H1 (cell line): ENCODE results near the gene FBXW8. TPM values are rescaled to one million over a fixed set of nuclear protein-coding genes. Genes with fewer than 3 reads are reported as not detected.

ENCODE experiments used
- ATF3 ChIP-seq: IDR thresholded peaks from 2 replicates; pipeline ENCODE4 v1.6.1; 2011; ENCODE audit warnings: low read depth, mild to moderate bottlenecking, low read length; ENCODE audit not compliant: insufficient read depth
- E2F6 ChIP-seq: IDR thresholded peaks from 2 replicates; pipeline ENCODE4 v1.6.1; 2012; ENCODE audit warnings: inconsistent platforms
- EZH2 ChIP-seq: fragments of 200-600 bp; sonication (generic); IDR thresholded peaks from 2 replicates; pipeline ENCODE4 v1.7.1; 2012; ENCODE audit warnings: low read depth, mild to moderate bottlenecking, moderate library complexity, low read length, inconsistent platforms; ENCODE audit not compliant: severe bottlenecking
- GABPA ChIP-seq: IDR thresholded peaks from 2 replicates; pipeline ENCODE4 v1.6.1; 2011; ENCODE audit warnings: mild to moderate bottlenecking, low read length, moderate library complexity, borderline replicate concordance; ENCODE audit not compliant: insufficient read depth
- HDAC2 ChIP-seq, 2 experiments: fragments of 300-600 bp in 1 of 2; sonication (generic) in 1 of 2; IDR thresholded peaks; 2 replicates each; pipeline ENCODE4 v1.6.1; 2011 to 2012; ENCODE audit warnings: low read depth in 2 of 2, low read length in 2 of 2, mild to moderate bottlenecking in 2 of 2, moderate library complexity in 2 of 2, borderline replicate concordance in 1 of 2, inconsistent platforms in 1 of 2
- RFX5 ChIP-seq: IDR thresholded peaks from 2 replicates; pipeline ENCODE4 v1.6.1; 2011; ENCODE audit warnings: low read depth, low read length, improper control_type of control experiment, borderline replicate concordance
- SP2 ChIP-seq: IDR thresholded peaks from 2 replicates; pipeline ENCODE4 v1.6.1; 2012; ENCODE audit warnings: mild to moderate bottlenecking, low read length, inconsistent platforms
- ZNF274 ChIP-seq: IDR thresholded peaks from 2 replicates; pipeline ENCODE4 v1.7.0; 2012; ENCODE audit warnings: low read length, borderline replicate concordance; ENCODE audit errors: extremely low read depth
- polyA plus RNA-seq, 7 experiments: library from polyadenylated mRNA; depleted of rRNA in 3 of 7; stranded (reverse) in 5 of 7; unstranded in 2 of 7; fragments of >200 nt in 5 of 7; fragments of 200-250 nt in 2 of 7; gene quantifications; 1 replicate in 5 of 7; 2 replicates in 1 of 7; 4 replicates in 1 of 7; pipeline versions ENCODE4 v1.2.1 to v1.2.3, GENCODE V29; 2011 to 2013; ENCODE audit warnings: missing spikeins in 2 of 7, mixed read lengths in 2 of 7
- total RNA-seq: library from RNA; stranded (reverse); fragmentation: NEBNext Ultra II Directional; extraction: Animal tissue kit (Norgen Biotek cat#: 25700); gene quantifications from 2 replicates; pipeline ENCODE4 v1.2.1, GENCODE V29; 2021

The FBXW8 gene
- total and polyA plus RNA-seq, 2 of the 8 experiments (the other 6 are each of a cell fraction or from before 2014, with no cell fraction given): 15.8 to 16.0 TPM

- TF ChIP-seq HDAC2 (IDR thresholded peaks at IDR 0.05; ENCODE audit: borderline replicate concordance in 1 of 2, low read depth in 2 of 2, low read length in 2 of 2): no peak
- TF ChIP-seq EZH2: no peak
- TF ChIP-seq ATF3: no peak
- no peak for TF ChIP-seq E2F6
- no peak for TF ChIP-seq ZNF274
- no peak for TF ChIP-seq RFX5
- no peak for TF ChIP-seq SP2
- no peak for TF ChIP-seq GABPA
- TF ChIP-seq, all 59 proteins: peak for 0
Observed at GRCh38 chr12:116945886-116946550, 35.3 kb downstream of the FBXW8 start (continued).
